Measurements from ENCODE around the gene TOM1L2.

TOM1L2 gene

DNA sequence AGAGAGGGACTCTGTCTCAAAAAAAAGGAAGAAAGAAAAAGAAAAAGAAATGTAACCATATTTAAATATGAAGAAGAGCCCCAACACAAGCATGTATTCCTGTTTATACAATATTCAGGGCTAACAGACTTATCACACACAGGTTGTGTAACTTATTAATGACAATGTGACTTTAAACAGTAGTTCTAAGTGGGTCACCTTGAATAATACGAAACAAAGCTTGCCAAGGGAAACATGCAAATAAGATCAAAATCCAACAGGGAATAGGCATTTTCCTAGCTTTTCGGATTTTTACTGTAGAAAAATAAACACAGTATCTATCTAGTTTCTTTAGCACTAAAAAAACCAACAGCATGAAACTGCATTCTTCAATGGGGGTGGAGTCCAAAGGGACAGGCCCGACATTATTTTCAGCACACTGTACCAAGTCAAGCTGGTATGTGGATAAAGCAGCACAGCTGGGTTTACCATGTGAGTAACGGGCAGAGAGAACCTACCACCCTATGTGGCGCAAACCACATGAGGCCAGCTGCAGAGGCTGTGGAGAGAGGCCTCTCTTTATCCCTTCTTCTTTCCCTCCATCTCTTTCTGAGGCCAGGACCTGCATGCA is 45.3 kb downstream of the TOM1L2 start:
- Histone ChIP-seq H3K79me2 (ENCODE audit: low read length) (no peaks in the 10 kb centered on the region), H3K27me3 (replicated peaks; ENCODE audit: insufficient read depth, low read length) (no peaks in the 10 kb centered on the region), H2AFZ (ENCODE audit: low read length) (no peak overlapping the region), H3K36me3 (replicated peaks; ENCODE audit: insufficient read depth, low read length) (no peaks in the 10 kb centered on the region), H4K20me1 (ENCODE audit: insufficient read depth, low read length) (0 out of 2 replicates have a peak, but pooled peaks cover 6% of the 10 kb centered on the region), H3K9me2 (replicated peaks; ENCODE audit: insufficient read depth, low read length) (no peaks in the 10 kb centered on the region), H3F3A (ENCODE audit: insufficient read depth, low read length) (no peaks in the 10 kb centered on the region; the same call in 1 of the 2 replicates), H3K9me3 (replicated peaks; ENCODE audit: insufficient read depth, low read length) (no peaks in the 10 kb centered on the region; the same call in 1 of the 2 replicates), H3K4me1 (ENCODE audit: low read length) (peaks cover 7% of the 10 kb centered on the region; the same call in 1 of the 2 replicates), H3K27ac (ENCODE audit: low read length) (no peak overlapping the region), H3K4me2 (ENCODE audit: low read depth, low read length) (no peak overlapping the region), H3K9ac (ENCODE audit: low read length) (no peak overlapping the region), H3K4me3 (ENCODE audit: low read length) (no peak overlapping the region)
- peak; percentile 7 for DNase-seq
- TF ChIP-seq CTCF (IDR thresholded peaks at IDR 0.05; ENCODE audit: low read length) (no peak), EZH2 (optimal IDR thresholded peaks at IDR 0.05; ENCODE audit: low read depth, low read length) (no peak), EZH2phosphoT487 (IDR thresholded peaks at IDR 0.05; ENCODE audit: low read length) (no peak)

DNA sequence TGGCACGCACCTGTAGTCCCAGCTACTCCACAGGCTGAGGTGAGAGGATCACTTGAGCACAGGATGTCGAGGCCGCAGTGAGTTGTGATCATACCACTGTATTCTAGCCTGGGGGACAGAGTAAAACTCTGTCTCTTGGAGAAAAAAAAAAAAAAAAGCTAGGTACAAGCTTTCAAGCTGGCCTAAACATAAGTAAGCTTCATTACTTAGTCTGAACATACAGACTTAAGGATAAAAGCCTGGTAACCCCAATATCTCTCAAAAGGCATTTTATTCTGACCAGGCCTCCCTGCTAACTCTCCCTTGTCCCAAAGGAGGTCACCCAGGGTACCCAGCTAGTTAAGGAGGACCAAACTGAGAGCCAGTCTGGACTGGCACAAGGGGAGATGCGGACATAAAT is 46.2 kb downstream of the TOM1L2 start:
- H3K79me2 ChIP-seq (ENCODE audit: low read length): no peaks in the 10 kb centered on the region
- H2AFZ ChIP-seq (ENCODE audit: low read length): no peak overlapping the region
- no peak for TF ChIP-seq EZH2 (optimal IDR thresholded peaks at IDR 0.05; ENCODE audit: low read depth, low read length)
- TF ChIP-seq EZH2phosphoT487 (IDR thresholded peaks at IDR 0.05; ENCODE audit: low read length): no peak
- TF ChIP-seq CTCF (IDR thresholded peaks at IDR 0.05; ENCODE audit: low read length): no peak
- no peaks in the 10 kb centered on the region; the same call in 1 of the 2 replicates for H3F3A ChIP-seq (ENCODE audit: insufficient read depth, low read length)
- no peaks in the 10 kb centered on the region for H3K36me3 ChIP-seq (replicated peaks; ENCODE audit: insufficient read depth, low read length)
- H3K4me1 ChIP-seq (ENCODE audit: low read length): peaks cover 7% of the 10 kb centered on the region; the same call in 1 of the 2 replicates
- H3K9ac ChIP-seq (ENCODE audit: low read length): no peak overlapping the region
- no peaks in the 10 kb centered on the region; the same call in 1 of the 2 replicates for H3K9me3 ChIP-seq (replicated peaks; ENCODE audit: insufficient read depth, low read length)
- H3K9me2 ChIP-seq (replicated peaks; ENCODE audit: insufficient read depth, low read length): no peaks in the 10 kb centered on the region
- no peak overlapping the region for H3K4me3 ChIP-seq (ENCODE audit: low read length)
- H4K20me1 ChIP-seq (ENCODE audit: insufficient read depth, low read length): 0 out of 2 replicates have a peak, but pooled peaks cover 6% of the 10 kb centered on the region
- H3K27ac ChIP-seq (ENCODE audit: low read length): no peak overlapping the region
- no peaks in the 10 kb centered on the region for H3K27me3 ChIP-seq (replicated peaks; ENCODE audit: insufficient read depth, low read length)
- no peak for DNase-seq
- H3K4me2 ChIP-seq (ENCODE audit: low read depth, low read length): no peak overlapping the region

DNA sequence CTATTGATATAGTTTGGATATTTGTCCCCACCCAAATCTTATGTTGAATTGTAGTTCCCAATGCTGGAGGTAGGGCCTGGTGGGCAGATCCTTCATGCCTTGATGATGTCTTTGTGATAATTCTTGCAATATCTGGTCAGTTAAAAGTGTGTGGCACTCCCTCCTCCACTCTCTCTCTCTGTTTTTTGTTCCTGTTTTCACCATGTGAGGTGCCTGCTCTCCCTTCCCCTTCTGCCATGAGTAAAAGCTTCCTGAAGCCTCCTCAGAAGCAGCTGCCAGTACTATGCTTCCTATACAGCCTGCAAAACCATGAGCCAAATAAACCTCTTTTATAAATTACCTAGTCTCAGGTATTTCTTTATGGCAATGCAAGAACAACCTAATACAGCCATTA is 47.3 kb downstream of the TOM1L2 start:
- Histone ChIP-seq H3K27me3 (replicated peaks; ENCODE audit: insufficient read depth, low read length) (no peaks in the 10 kb centered on the region), H3K4me2 (ENCODE audit: low read depth, low read length) (no peak overlapping the region), H3K79me2 (ENCODE audit: low read length) (no peaks in the 10 kb centered on the region), H3K27ac (ENCODE audit: low read length) (no peak overlapping the region), H3F3A (ENCODE audit: insufficient read depth, low read length) (no peaks in the 10 kb centered on the region; the same call in 1 of the 2 replicates), H3K9me2 (replicated peaks; ENCODE audit: insufficient read depth, low read length) (no peaks in the 10 kb centered on the region), H2AFZ (ENCODE audit: low read length) (no peak overlapping the region), H3K4me3 (ENCODE audit: low read length) (no peak overlapping the region), H4K20me1 (ENCODE audit: insufficient read depth, low read length) (0 out of 2 replicates have a peak, but pooled peaks cover 6% of the 10 kb centered on the region), H3K4me1 (ENCODE audit: low read length) (peaks cover 7% of the 10 kb centered on the region; the same call in 1 of the 2 replicates), H3K9ac (ENCODE audit: low read length) (no peak overlapping the region), H3K9me3 (replicated peaks; ENCODE audit: insufficient read depth, low read length) (no peaks in the 10 kb centered on the region; the same call in 1 of the 2 replicates), H3K36me3 (replicated peaks; ENCODE audit: insufficient read depth, low read length) (no peaks in the 10 kb centered on the region)
- DNase-seq: no peak
- TF ChIP-seq EZH2 (optimal IDR thresholded peaks at IDR 0.05; ENCODE audit: low read depth, low read length) (no peak), CTCF (IDR thresholded peaks at IDR 0.05; ENCODE audit: low read length) (no peak), EZH2phosphoT487 (IDR thresholded peaks at IDR 0.05; ENCODE audit: low read length) (no peak)

All from MM.1S (cell line).